ENCODE measurements around the gene TUBA8.
"Not testable (repeated sequence)": the region's sequence is repeated elsewhere in the genome, so short reads cannot be mapped to it uniquely, and the experiment has no call there.

Gene TUBA8

GRCh38 chr22:18077639-18078328 lies 32.8 kb upstream of the TUBA8 start, which contains the start of gene PEX26:
Gene PEX26 (plus strand): TSS chr22:18077990. CDS start chr22:18078377, 387 bp downstream.
- DNase-seq (ENCODE audit: low read depth): peak; percentile 89

GRCh38 chr22:18078329-18079041 lies 32.1 kb upstream of the TUBA8 start:
- no peak for DNase-seq (ENCODE audit: low read depth)

GRCh38 chr22:18079706-18080233 lies 30.8 kb upstream of the TUBA8 start:
- no peak for DNase-seq (ENCODE audit: low read depth)

DNA sequence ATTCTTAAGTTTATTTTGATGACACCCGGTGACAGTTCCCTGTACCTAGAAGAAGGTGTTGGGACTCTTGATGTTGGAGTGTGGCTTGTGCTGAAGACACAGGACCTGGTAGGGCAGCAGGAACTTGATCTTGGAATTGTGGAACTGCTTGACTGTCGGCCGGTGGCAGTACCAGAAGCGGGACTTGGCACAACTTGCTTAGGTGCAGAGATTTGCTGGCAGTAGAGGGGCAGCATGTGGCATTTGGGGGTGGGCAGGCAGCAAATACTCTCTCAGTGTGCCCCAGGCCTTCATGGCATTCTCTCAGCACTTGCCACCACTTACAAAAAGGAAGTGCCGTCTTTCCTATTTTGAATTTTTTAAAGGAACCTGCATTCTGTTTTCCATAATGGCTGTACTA lies 29.2 kb upstream of the TUBA8 start:
- DNase-seq (ENCODE audit: low read depth): no peak

DNA sequence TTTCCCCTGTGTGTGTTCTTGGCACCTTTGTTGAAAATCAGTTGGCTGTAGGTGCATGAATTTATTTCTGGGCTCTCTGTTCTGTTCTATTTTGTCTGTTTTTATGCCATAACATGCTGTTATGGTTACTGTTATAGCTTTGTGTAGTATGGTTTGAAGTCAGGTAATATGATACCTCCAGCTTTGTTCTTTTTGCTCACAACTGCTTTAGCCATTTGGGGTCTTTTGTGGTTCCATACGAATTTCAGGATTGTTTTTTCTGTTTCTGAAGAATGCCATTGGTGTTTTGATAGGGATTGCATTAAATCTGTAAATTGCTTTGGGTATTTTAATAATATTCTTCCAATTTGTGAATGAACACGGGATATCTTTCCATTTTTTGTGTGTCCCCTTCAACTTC lies 28.1 kb upstream of the TUBA8 start:
- DNase-seq (ENCODE audit: low read depth): no peak

GRCh38 chr22:18083406-18083805 lies 27.2 kb upstream of the TUBA8 start:
- no peak for DNase-seq (ENCODE audit: low read depth)

- no peak for DNase-seq (ENCODE audit: low read depth)
Measured at GRCh38 chr22:18085188-18085587, 25.4 kb upstream of the TUBA8 start.

GRCh38 chr22:18087350-18087855 lies 23.2 kb upstream of the TUBA8 start:
- DNase-seq (ENCODE audit: low read depth): no peak

- DNase-seq (ENCODE audit: low read depth): no peak
Measured at GRCh38 chr22:18088825-18089568, 21.6 kb upstream of the TUBA8 start.

DNA sequence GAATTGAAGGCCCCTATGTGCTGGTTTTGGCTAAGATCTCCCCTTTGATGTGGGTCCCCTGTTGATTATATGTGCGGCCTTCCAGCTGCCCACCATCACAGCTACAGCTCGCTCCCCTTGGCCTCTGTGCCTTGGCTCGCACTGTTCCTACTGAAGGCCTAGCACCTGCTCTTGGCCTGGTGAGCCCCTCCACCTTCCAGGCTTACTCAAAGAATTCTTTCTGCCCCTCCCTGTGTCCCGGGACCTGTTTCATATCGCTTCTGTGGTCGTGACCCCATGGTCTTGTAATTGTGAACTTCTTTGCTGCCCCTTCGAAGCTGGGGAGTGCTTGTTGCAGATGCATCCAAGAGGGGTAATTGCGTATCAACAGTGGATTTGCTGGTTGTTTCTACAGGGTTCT lies 20.3 kb upstream of the TUBA8 start:
- DNase-seq (ENCODE audit: low read depth): no peak

DNA sequence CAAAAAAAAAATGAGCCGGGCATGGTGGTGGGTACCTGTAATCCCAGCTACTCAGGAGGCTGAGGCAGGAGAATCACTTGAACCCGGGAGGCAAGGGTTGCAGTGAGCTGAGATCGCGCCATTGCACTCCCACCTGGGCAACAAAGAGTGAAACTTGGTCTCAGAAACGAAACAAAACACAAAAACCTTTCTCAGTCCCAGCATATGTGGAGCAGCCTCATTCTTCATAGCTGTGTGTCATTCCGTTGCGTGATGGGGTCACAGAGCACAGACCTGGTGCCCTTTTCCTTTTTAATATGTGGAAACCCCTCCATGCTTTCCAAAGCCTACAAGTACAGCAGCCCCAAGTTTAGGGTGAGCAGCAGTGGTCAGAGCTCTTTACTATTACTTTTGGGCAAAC lies 19.1 kb upstream of the TUBA8 start:
- no peak for DNase-seq (ENCODE audit: low read depth)

DNA sequence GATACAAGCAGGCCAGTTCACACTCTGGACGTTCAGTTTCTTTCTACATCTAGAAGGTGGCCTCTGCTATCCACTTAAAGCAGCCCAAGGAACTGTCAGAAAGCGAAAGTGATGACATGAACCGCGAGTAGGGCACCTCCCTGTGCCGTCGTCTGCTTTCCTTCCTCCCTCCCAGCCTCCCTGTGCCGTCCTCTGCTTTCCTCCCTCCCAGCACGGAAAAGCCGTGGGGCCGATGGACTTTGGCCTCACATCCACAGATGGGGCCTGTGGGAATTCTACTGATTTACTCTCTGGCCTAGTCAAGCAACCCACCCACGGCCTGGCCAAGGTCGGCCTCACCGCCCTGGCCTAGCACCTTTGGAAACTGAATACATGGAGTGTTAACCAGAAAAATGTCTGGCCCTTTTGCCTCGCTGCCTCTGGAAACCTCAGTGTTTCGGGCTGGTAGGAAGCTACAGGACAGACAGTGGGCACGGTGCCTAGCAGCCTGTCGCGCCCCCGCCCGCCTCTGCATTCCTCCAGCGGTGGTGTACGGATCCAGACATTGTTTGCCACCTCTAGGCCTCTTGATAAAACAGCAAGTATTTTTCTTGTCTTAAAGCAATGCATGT lies 18.6 kb upstream of the TUBA8 start:
- DNase-seq (ENCODE audit: low read depth): no peak

GRCh38 chr22:18093661-18094060 lies 16.9 kb upstream of the TUBA8 start:
- no peak for DNase-seq (ENCODE audit: low read depth)

DNA sequence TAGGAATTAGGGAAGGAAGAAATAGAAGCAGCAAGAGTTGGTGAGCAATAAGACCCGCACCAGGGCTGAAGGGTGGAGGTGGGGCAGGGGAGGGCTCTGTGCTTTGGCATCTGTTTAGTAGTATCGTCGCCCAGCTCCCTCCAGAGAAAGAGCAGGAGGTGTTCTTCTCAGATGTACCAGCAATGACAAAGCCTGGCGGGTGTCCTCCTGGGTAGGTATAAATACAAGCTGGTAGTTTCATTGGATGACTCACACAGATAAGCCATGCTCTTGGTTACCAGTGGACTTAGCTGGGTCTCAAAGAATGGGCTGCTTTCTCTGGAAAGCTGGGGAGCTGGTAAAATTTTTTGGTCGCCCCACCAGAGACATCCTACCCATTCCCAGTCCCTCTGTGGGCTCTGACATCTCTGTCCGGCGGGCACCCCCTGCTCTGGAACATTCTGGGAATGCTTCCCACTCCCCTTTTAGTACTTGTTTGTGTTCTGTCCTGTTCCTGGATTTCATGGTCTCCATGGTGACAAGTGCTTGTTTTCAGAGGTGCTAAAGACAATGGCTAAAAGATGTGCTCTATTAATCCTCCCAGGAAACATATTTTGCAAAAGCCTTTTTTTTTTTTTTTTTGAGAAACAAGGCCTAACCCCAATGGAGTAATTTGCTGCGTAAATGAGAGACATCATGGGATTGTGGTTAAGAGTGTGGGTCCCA lies 15.4 kb upstream of the TUBA8 start:
- no peak for DNase-seq (ENCODE audit: low read depth)

DNA sequence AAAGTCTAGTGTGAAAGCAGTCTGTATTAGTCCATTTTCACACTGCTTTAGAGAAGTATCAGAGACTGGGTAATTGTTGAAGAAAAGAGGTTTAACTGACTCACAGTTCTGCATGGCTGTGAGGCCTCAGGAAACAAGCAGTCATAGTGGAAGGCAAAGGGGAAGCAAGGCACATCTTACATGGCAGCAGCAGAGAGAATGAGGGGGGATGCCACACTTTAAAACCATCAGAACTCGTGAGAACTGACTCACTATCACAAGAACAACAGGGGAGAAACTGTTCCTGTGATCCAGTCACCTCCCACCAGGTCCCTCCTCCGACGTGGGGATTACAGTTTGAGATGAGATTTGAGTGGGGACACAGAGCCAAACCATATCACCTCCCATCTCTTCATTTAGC lies 13.8 kb upstream of the TUBA8 start:
- DNase-seq (ENCODE audit: low read depth): no peak

GRCh38 chr22:18100781-18101180 lies 9.8 kb upstream of the TUBA8 start:
- DNase-seq (ENCODE audit: low read depth): no peak

DNA sequence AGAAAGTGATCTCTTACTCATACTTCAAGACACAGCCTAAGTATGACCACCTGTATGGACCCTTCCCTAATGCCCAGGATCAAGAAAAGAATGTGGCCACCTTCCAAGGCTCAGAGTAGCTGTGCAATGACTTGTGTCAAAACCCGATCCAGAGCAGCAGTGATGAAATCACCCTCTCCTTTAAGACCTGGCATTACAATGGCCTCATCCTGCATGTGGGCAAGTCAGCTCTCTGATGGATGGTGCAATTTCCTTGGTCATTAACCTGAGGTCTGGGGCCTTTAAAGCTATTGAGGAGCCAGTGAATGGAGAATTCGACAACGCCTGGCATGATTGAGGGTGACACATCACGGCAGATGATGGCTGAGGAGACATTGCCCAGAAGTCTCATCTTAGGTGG lies 9.1 kb upstream of the TUBA8 start:
- DNase-seq (ENCODE audit: low read depth): no peak

GRCh38 chr22:18103527-18104269 lies 6.9 kb upstream of the TUBA8 start:
- DNase-seq (ENCODE audit: low read depth): no peak

DNA sequence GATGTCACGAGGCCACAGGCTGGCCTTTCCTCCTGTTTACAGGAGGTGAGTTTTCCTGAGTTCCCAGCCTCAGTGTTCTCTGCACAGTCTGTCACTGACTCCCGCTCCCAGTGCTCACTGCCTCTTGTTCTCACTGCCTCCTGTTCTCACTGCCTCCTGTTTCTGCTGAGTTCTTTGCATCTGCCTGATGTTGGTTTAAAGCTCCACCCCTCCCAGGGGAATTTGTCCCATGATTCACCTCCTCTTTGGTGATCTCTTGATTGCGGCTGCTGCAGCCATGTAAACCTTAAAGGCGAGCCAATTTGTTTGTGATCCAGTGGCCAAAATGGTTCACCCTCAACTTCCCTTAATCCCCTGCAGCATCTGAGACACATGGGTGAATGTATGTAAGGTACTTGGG lies 6.0 kb upstream of the TUBA8 start:
- peak; percentile 9 for DNase-seq (ENCODE audit: low read depth)

DNA sequence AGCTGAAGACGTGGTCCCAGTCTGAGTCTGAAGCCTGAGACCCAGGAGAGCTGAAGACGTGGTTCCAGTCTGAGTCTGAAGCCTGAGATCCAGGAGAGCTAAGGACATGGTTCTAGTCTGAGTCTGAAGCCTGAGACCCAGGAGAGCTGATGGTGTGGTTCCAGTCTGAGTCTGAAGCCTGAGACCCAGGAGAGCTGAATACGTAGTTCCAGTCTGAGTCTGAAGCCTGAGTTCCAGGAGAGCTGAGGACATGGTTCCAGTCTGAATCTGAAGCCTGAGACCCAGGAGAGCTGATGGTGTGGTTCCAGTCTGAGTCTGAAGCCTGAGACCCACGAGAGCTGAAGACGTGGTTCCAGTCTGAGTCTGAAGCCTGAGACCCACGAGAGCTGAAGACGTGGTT lies 4.6 kb upstream of the TUBA8 start:
- not testable (repeated sequence) for DNase-seq (ENCODE audit: low read depth)

Data from fibroblast of the conjunctiva (primary cell).